HUES6 (cell line): ENCODE results near the gene TMEM161A.

Experiments used
- H3K27ac ChIP-seq: 2 replicates; pipeline ENCODE4 v1.7.0; 2013; ENCODE audit warnings: low read depth, mild to moderate bottlenecking, low read length, inconsistent platforms
- H3K27me3 ChIP-seq: 2 replicates; pipeline ENCODE4 v1.6.1; 2013; ENCODE audit warnings: low read length; ENCODE audit not compliant: control insufficient read depth, insufficient read depth
- H3K36me3 ChIP-seq: 2 replicates; pipeline ENCODE4 v1.6.1; 2013; ENCODE audit warnings: low read length; ENCODE audit not compliant: control insufficient read depth, insufficient read depth
- H3K4me1 ChIP-seq: 2 replicates; pipeline ENCODE4 v1.6.1; 2013; ENCODE audit warnings: low read length; ENCODE audit not compliant: control insufficient read depth, insufficient read depth
- H3K4me3 ChIP-seq: 2 replicates; pipeline ENCODE4 v1.5.1; 2013; ENCODE audit warnings: low read depth, low read length
- H3K9ac ChIP-seq: one replicate; pipeline ENCODE4 v1.6.1; 2013; ENCODE audit warnings: mild to moderate bottlenecking, low read length
- H3K9me3 ChIP-seq: 2 replicates; pipeline ENCODE4 v1.6.1; 2013; ENCODE audit warnings: low read depth, low read length; ENCODE audit not compliant: control insufficient read depth, insufficient read depth

The TMEM161A gene

DNA sequence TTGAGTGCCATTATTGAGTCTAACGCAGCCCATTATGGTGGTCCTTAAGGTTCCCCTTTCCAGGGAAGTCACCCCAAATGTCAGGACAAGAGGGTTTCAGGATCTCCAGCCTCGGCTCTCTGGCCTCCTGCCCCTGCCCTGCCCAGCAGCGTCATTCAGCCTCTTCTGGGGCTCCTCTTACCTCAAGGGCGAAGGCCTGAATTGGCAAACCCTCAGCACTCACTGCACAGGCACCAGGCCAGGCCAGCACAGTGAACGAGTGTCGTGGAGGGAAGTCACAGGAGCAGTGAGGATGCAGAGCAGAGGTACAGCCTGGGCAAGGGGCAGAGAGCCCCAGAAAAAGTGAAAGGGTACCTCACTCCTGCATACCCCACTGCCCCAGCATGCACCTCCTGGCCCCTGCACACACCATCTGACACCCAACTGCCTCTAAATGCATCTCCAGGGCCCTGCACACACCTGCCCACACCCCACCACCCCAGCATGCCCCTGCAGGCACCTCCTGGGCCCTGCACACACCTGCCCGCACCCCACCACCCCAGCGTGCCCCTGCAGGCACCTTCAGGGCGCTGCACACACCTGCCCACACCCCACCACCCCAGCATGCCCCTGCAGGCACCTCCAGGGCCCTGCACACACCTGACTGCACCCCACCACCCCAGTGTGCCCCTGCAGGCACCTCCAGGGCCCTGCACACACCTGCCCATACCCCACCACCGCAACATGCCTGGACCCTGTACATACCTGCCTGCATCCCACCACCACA is 54.7 kb downstream of the TMEM161A start:
- no peak overlapping the region for H3K9ac ChIP-seq
- no peak overlapping the region for H3K27ac ChIP-seq
- no peaks in the 10 kb centered on the region for H3K9me3 ChIP-seq
- H3K27me3 ChIP-seq, result peaks cover 4% of the 10 kb centered on the region; the same call in 1 of the 2 replicates
- peaks cover 7% of the 10 kb centered on the region; the same call in 1 of the 2 replicates for H3K4me1 ChIP-seq
- H3K36me3 ChIP-seq, result no peaks in the 10 kb centered on the region
- H3K4me3 ChIP-seq, result no peak overlapping the region

DNA sequence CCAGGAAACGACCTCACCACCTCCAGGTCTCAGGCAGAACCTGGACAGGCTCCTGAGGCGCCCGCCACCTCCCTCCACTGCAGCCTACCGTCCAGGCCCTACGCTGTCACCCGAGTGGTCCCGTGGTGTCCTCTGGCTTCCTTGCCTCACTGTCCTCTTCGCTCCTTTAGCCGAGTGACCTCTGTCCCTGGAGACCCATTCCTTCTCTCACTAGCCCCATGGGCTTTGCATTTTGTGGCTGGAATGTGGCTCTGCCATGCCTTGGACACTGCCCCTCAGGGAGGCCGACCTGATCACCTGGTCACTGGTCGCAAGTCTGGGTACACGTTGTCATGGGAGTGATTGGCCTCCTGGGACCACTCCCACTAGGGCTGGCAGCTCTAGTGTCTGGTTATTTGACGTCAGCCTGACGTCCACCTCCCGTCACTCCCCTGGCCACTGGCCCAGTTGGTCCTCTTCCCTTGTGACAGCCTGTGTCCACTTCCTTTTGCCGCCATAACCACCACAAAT is 56.6 kb downstream of the TMEM161A start:
- no peaks in the 10 kb centered on the region for H3K9me3 ChIP-seq
- no peak overlapping the region for H3K9ac ChIP-seq
- H3K4me3 ChIP-seq, result no peak overlapping the region
- peaks cover 4% of the 10 kb centered on the region; the same call in 1 of the 2 replicates for H3K27me3 ChIP-seq
- H3K4me1 ChIP-seq, result peaks cover 7% of the 10 kb centered on the region; the same call in 1 of the 2 replicates
- no peaks in the 10 kb centered on the region for H3K36me3 ChIP-seq
- no peak overlapping the region for H3K27ac ChIP-seq

DNA sequence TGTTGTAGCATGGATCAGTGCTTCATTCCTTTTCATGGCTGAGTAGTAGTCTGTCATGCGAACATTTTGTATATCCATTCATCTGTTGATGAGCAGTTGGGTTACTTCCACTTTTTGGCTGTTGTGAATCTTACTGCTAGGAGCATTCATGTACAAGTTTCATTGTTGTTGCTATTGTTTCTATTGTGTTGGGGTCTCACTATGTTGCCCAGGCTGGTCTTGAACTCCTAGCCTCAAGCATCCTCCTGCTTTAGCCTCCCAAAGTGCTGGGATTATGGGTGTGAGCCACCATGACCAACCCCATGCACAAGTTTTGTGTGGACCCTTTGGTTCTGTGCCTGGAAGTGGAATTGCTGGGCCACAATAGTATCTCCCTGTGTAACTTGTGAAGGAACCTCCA is 58.7 kb downstream of the TMEM161A start:
- H3K4me1 ChIP-seq, result no peaks in the 10 kb centered on the region
- no peak overlapping the region for H3K4me3 ChIP-seq
- H3K9me3 ChIP-seq, result no peaks in the 10 kb centered on the region
- peaks cover 8% of the 10 kb centered on the region; the same call in 1 of the 2 replicates for H3K27me3 ChIP-seq
- no peak overlapping the region for H3K9ac ChIP-seq
- no peaks in the 10 kb centered on the region for H3K36me3 ChIP-seq
- H3K27ac ChIP-seq, result no peak overlapping the region

DNA sequence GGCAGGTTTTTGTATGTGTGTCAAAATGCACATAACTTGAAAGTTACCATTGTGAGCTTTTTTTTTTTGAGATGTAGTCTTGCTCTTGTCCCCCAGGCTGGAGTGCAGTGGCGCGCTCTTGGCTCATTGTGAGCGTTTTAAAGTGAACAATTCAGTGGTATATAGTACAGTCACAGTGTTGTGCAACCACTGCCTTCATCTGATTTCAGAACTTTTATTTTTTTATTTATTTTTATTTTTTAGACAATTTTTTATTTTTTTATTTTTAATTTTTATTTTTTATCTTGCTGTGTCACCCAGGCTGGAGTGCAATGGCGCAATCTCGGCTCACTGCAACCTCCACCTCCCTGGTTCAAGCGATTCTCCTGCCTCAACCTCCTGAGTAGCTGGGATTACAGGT is 59.5 kb downstream of the TMEM161A start:
- peaks cover 11% of the 10 kb centered on the region; the same call in 1 of the 2 replicates for H3K27me3 ChIP-seq
- no peak overlapping the region for H3K9ac ChIP-seq
- no peaks in the 10 kb centered on the region for H3K36me3 ChIP-seq
- H3K4me3 ChIP-seq, result no peak overlapping the region
- H3K4me1 ChIP-seq, result no peaks in the 10 kb centered on the region
- H3K27ac ChIP-seq, result no peak overlapping the region
- no peaks in the 10 kb centered on the region for H3K9me3 ChIP-seq

DNA sequence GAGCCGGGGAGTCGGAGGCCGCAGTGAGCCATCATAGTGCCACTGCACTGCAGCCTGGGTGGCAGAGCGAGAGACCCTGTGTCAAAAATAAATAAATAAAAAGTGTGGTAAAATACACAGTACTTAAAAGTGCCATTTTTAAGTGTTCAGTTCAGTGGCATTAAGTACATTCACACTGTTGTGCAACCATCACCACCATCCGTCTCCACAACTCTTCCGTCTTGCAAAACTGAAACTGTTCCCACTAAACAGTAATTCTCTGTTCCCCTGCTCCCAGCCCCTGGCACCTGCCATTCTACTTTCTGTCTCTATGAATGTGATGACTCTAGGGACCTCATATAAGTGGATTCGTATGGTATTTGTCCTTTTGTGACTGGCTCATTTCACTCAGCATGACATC is 61.2 kb downstream of the TMEM161A start:
- H3K9me3 ChIP-seq, result no peaks in the 10 kb centered on the region
- no peak overlapping the region for H3K4me3 ChIP-seq
- no peak overlapping the region for H3K27ac ChIP-seq
- no peaks in the 10 kb centered on the region for H3K4me1 ChIP-seq
- H3K9ac ChIP-seq, result no peak overlapping the region
- peaks cover 11% of the 10 kb centered on the region; the same call in 1 of the 2 replicates for H3K27me3 ChIP-seq
- no peaks in the 10 kb centered on the region for H3K36me3 ChIP-seq

DNA sequence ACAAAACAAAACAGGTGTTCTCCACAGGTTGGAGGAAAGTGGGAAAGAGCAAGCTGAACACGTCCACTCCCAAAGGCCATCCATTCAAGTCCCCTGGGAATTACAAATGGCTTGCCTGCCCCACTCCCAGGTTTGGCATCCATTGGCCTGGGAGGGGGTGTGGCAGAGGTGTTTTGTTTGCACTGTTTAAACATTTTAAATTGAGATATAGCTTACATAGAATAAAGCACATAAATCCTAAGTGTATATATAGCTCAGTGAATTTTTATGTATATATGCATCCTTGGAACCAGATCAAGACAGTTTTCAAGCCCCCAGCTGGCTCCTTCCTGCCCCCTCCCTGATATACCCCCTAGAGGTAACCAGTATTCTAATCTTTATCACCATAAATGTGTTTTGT is 61.8 kb downstream of the TMEM161A start:
- Histone ChIP-seq H3K27ac (no peak overlapping the region), H3K9ac (no peak overlapping the region), H3K4me1 (no peaks in the 10 kb centered on the region), H3K9me3 (no peaks in the 10 kb centered on the region), H3K27me3 (peaks cover 11% of the 10 kb centered on the region), H3K36me3 (no peaks in the 10 kb centered on the region), H3K4me3 (no peak overlapping the region)

DNA sequence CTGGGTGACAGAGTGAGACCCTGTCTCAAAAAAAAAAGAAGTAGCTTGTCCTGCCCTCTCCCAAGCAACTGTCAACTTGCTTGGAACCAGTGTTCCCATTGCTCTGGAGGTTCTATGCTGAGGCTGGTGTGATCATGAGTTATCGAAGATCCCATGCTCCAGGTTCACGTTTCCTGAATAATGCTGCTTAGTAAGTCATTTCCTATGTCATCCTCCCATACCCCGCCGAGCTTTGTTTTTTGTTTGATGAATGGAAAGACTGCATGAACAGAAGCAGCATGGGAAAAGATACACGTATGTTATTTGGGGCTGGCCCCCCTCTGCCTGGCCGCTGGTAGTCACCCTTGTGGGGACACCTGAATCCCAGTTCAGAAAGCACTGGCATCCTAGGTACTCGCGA is 63.2 kb downstream of the TMEM161A start:
- no peaks in the 10 kb centered on the region for H3K4me1 ChIP-seq
- H3K36me3 ChIP-seq, result no peaks in the 10 kb centered on the region
- no peak overlapping the region for H3K9ac ChIP-seq
- no peaks in the 10 kb centered on the region for H3K9me3 ChIP-seq
- no peak overlapping the region for H3K4me3 ChIP-seq
- peaks cover 12% of the 10 kb centered on the region for H3K27me3 ChIP-seq
- H3K27ac ChIP-seq, result no peak overlapping the region

DNA sequence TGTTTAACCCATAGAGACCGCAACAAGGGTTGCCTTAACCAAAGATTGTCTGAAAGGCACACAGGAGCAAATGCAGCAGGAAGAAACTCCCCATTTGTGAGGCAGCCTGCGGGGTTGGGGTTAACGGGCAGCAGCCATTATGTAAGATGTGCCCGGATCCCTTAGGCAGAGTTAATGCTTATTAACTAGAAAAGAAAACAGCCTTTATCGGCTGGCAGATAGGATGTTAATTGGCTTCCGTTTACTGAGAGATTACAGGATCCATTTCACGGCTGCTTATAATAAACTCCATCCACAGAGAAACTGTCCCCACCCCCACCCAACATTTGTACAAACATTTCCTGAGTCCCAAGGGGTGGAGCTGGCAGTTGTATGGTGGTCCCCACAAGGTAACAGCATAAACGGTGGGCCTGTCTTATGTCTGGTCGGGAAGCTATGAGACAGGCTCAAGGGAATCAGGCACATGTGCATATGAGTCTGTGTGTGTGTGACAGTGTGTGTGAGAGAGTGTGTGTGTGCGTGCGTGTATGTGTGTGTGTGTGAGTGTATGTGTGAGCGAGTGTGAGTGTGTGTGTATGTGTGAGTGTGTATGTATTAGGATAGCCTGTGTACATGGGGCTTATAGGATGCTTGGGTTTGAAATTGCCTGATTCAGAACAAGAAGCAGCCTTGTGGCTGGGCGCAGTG is 63.9 kb downstream of the TMEM161A start:
- H3K4me3 ChIP-seq, result no peak overlapping the region
- no peak overlapping the region for H3K9ac ChIP-seq

DNA sequence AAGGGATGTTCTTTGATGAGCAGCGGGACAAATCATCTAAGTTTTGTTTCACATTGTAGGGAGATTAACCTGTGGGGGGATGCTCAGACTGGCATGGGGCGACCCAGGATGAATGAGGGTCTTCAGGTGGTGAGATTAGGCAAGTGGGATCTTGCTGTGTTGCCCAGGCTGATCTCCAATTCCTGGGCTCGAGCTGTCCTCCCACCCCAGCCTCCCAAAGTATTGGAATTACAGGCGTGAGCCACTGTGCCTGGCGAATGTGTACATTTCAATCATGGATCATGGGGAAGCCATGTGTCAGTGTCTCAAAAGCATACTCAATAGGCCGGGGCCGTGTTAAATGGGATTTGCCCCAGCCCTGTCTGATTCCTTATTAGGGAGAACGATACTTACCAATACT is 66.4 kb downstream of the TMEM161A start:
- Histone ChIP-seq H3K4me3 (no peak overlapping the region), H3K36me3 (no peaks in the 10 kb centered on the region), H3K27me3 (peaks cover 25% of the 10 kb centered on the region), H3K9me3 (no peaks in the 10 kb centered on the region), H3K9ac (no peak overlapping the region), H3K27ac (no peak overlapping the region), H3K4me1 (no peaks in the 10 kb centered on the region)

More for the DNA sequence above, 63.9 kb downstream of the TMEM161A start:
- H3K27ac ChIP-seq, result no peak overlapping the region
- no peaks in the 10 kb centered on the region for H3K4me1 ChIP-seq
- no peaks in the 10 kb centered on the region for H3K36me3 ChIP-seq
- peaks cover 14% of the 10 kb centered on the region; the same call in 1 of the 2 replicates for H3K27me3 ChIP-seq
- H3K9me3 ChIP-seq, result no peaks in the 10 kb centered on the region
